HG03521 (cell line): ENCODE data around the gene TWSG1.
"Not testable (repeated sequence)": the region's sequence is repeated elsewhere in the genome, so short reads cannot be mapped to it uniquely, and the experiment has no call there.

Experiments used
- ATAC-seq: cut with Tn5 transposase; IDR thresholded peaks from one replicate; pipeline ENCODE4 v1.9.1; 2021; ENCODE audit warnings: mild to moderate bottlenecking, moderate library complexity; ENCODE audit not compliant: unreplicated experiment

The TWSG1 gene

GRCh38 chr18:9334973-9335696 is 562 bp downstream of the TWSG1 start:
- peak; percentile 35 for ATAC-seq

GRCh38 chr18:9335697-9336045 is 1.1 kb downstream of the TWSG1 start:
- no peak for ATAC-seq

- ATAC-seq: no peak
These were observed 2.3 kb downstream of the TWSG1 start for GRCh38 chr18:9336827-9337226.

- no peak for ATAC-seq
These were observed 3.3 kb downstream of the TWSG1 start for GRCh38 chr18:9337873-9338272.

- no peak for ATAC-seq
These were observed 5.9 kb downstream of the TWSG1 start for GRCh38 chr18:9340472-9340871.

- ATAC-seq: no peak
These were observed 9.0 kb downstream of the TWSG1 start for GRCh38 chr18:9343577-9343976.

GRCh38 chr18:9346775-9347174 is 12.2 kb downstream of the TWSG1 start:
- ATAC-seq: no peak

- ATAC-seq: no peak
These were observed 13.6 kb downstream of the TWSG1 start for GRCh38 chr18:9348079-9348671.

- no peak for ATAC-seq
These were observed 14.2 kb downstream of the TWSG1 start for GRCh38 chr18:9348766-9349165.

GRCh38 chr18:9353596-9353995 is 19.0 kb downstream of the TWSG1 start:
- ATAC-seq: peak; percentile 80

- no peak for ATAC-seq
These were observed 19.7 kb downstream of the TWSG1 start for GRCh38 chr18:9354256-9354655.

GRCh38 chr18:9356976-9357375 is 22.4 kb downstream of the TWSG1 start:
- no peak for ATAC-seq

- ATAC-seq: no peak
These were observed 25.2 kb downstream of the TWSG1 start for GRCh38 chr18:9359796-9360195.

- no peak for ATAC-seq
These were observed 26.6 kb downstream of the TWSG1 start for GRCh38 chr18:9361191-9361590.

GRCh38 chr18:9362869-9363268 is 28.3 kb downstream of the TWSG1 start:
- no peak for ATAC-seq

- no peak for ATAC-seq
These were observed 29.7 kb downstream of the TWSG1 start for GRCh38 chr18:9364242-9364641.

- no peak for ATAC-seq
These were observed 30.8 kb downstream of the TWSG1 start for GRCh38 chr18:9365406-9365805.

- ATAC-seq: no peak
These were observed 31.6 kb downstream of the TWSG1 start for GRCh38 chr18:9366126-9366714.

GRCh38 chr18:9373254-9373653 is 38.7 kb downstream of the TWSG1 start:
- not testable (repeated sequence) for ATAC-seq

- no peak for ATAC-seq
These were observed 44.5 kb downstream of the TWSG1 start for GRCh38 chr18:9379118-9379517.

- ATAC-seq: no peak
These were observed 45.5 kb downstream of the TWSG1 start for GRCh38 chr18:9380101-9380500.

- no peak for ATAC-seq
These were observed 46.2 kb downstream of the TWSG1 start for GRCh38 chr18:9380621-9381395.
